Measurements from ENCODE around the gene SLC25A51. TPM values are rescaled to one million over a fixed set of nuclear protein-coding genes. Genes with fewer than 3 reads are reported as not detected.

SLC25A51 gene, protein sequence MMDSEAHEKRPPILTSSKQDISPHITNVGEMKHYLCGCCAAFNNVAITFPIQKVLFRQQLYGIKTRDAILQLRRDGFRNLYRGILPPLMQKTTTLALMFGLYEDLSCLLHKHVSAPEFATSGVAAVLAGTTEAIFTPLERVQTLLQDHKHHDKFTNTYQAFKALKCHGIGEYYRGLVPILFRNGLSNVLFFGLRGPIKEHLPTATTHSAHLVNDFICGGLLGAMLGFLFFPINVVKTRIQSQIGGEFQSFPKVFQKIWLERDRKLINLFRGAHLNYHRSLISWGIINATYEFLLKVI
- 66.1 TPM in 2 replicates for total RNA-seq

DNA sequence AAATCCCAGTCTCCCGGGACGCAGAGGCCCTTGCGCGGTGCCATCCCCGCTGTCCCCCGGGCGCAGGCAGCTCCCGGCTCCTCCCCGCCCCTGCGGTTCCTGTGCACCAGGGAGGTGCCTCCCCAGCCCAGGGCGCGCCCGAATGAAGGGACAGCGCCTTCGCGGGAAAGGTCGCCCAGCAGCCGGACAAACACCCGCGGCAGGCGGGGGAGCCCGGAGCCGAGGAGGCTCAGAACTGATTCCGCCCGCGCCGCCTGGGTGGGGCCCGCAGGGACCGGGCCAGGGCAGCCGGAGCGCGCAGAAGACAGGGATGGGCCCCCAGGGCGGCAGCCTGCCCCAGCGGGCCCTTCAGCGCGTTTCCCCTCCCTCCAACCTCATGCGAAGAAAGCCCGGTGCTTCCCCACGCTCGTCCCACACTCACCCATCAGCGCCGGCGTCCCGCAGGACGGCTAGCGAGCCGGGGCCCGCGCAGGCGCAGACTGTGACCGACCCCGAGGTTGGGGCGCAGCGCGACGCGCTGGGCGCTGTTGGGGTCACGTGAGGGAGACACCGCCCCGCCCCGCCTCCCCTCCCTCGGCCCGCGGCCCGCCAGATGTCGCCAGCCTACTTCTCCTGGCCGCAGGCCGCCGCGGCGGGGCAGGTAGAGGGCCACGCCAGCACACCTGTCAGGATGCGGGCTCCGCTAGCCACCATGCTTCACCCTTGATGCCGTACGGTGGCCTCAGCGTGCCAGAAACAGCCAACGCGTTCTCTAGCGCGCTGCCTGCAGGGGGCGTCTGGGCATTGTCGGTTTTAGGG is at the start of gene SLC25A51:
Gene SLC25A51, minus strand, starts transcription at position 481 of the 798 bp plus-strand sequence. CDS start 15,577 bp downstream, outside the sequence.
- peak; percentile 81 to 91 for DNase-seq (ENCODE audit: low read depth in 2 of 2)

DNA sequence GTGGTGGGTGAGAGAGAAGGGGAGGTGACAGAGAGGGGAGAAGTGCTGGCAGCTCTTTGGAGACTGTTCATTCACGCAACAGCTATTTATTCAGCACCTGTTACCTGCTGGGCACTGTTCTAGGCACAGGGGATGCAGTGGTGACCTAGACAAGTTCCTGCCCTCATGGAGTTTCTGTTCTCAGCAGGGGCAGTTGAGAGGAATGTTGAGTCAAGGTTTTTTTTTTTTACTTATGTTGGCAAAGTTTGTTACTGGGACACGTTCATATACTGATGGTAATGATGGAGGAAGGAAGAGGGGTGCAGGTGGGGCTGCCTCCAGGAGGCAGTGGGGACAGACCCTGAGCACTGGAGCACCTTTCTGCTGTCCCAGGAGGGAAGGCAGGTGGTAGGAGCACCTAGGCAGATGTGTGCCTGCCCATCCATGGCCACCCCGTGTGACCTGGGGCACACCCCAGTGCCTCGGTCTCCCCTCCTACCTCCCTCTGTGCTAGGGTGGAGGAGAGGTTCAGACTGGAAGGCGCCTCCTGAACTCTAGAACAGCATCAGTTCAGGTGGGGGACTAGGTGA is 49.4 kb upstream of the SLC25A51 start:
- DNase-seq (ENCODE audit: low read depth in 2 of 2) = no peak

DNA sequence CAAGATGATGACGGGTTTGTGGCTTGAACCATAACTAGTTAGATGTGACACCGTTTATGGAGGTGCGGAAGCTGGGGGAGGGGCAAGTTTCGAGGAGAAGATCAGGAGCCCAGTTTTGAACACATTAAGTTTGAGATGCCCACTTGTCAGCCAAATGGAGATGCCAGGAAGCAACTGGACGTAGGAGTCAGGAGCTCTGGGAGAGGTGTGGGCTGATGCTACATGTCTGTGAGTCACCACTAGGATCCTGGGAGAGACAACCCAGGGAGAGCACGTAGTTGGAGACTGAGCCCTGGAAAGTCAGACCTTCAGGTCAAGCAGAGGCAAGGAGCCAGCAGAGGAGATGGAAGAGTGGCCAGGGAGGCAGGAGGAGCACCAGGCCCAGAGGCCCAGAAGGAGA is 48.8 kb upstream of the SLC25A51 start:
- no peak for DNase-seq (ENCODE audit: low read depth in 2 of 2)

DNA sequence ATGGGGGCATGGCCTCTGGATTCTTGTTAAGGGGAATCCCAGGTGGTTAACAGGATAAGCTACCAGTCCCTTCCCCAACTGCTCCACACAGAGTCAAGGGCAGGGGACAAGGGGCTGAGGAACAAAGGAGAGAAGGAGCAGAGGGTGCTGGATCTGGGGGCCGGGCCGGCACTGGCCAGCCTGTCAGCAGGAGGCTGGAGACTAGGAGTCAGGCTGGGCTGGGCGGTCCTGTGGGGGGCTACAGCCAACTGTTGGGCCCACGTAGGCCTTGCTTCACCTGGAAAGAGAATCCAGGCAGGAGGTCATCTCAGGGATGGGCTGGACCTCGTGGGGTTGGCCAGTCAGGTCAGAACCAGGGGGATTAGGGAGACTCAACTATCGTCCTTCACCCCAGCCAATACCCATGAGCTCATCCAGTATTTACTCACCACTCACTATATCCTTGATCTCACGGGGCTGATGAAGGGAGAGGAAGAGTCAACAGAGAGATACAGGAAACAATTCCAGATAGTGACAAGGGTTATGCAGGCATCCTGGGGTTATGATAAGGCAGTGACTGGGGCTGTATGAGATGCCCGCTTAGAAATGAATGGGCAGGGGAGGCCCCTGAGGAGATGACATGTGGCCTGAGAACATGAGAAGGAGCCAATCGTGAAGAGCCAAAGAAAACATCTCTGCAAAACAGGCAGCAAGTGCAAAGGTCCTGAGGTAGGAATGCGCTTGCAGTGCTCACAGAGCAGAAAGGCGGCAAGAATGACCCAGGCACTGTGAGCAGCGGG is 47.9 kb upstream of the SLC25A51 start:
- no peak for DNase-seq (ENCODE audit: low read depth in 2 of 2)

DNA sequence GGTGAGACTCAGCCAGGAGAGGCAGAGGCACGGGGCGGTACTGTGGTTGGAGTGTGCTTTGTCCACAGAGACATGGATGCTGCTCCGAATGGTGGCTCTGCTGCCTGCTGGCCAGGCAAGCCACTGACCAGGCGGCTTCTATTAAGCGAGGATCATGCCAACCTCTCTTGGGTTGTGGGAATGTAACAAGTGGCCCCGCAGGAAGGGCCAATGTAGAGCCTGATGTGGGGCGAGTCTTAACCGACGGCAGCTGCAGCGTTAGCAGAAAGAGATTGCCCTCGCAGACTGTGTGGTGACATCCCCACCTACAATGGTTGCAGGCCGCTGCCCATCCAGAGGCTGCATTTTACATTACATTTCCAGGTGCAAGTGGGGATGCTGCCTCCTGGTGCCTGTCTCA is 46.6 kb upstream of the SLC25A51 start:
- no peak for DNase-seq (ENCODE audit: low read depth in 2 of 2)

DNA sequence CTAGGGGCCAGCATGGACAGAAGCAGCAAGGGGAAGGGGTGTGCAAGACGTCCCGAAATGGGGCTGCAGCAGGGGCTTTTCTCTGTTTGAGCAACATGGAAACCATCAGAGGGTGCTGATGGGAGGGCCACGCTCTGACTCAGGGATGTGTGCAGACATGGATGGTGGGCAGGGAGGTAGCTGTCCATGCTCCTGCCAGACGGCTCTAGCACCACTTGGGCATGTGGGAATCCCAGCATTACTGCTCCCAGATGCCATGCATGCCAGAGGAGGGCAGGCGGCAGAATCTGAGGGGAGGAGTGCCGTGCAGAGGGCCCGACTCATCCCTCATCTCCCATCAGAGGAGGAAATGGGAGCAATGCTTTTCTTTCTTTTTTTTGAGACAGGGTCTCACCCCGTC is 45.6 kb upstream of the SLC25A51 start:
- no peak for DNase-seq (ENCODE audit: low read depth in 2 of 2)

DNA sequence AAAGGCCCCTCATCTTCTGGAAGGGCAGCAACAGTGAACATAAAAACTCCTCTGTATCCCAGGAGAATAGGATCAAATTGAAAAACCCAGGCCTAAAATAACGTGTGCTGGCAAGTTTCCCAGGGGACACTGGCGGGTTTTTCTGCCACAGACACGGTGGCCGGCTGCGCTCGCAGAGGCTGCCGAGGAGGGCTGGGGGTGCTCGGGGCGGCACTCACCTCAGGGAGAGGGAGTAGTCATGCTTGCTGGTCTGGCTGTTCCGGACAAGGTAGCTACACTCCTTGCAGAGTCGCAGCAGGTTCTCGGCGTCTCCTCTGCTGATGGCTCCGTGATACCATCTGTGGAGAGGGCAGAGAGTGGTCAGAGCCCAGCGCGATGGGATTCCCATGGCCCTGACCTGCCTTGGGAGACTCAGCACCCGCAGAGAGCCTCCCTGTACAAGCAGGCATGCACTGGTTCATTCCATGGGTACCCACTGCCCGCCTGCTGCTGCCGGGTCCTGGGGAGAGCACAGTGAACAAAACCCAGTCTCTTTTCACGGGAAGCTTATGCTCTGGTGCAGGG is 44.6 kb upstream of the SLC25A51 start:
- no peak for DNase-seq (ENCODE audit: low read depth in 2 of 2)

DNA sequence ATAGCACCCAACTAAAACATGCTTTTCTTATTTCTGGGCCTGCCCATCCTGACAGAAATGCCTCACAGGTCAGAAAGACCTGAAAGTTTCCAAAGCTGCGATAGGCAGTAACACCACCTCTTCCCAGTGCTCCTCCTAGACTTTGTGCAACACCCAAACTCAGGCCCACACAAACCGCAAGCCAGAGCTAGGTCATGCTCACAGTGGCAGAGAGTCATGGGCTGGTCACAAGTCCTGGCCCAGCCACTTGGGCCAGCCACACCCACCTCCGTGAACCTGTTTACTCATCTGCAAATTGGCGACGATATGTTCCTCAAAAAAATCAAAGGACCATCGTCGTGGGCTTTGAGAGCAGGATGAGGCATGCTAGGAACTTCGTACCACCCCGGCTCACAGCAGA is 44.0 kb upstream of the SLC25A51 start:
- no peak for DNase-seq (ENCODE audit: low read depth in 2 of 2)

DNA sequence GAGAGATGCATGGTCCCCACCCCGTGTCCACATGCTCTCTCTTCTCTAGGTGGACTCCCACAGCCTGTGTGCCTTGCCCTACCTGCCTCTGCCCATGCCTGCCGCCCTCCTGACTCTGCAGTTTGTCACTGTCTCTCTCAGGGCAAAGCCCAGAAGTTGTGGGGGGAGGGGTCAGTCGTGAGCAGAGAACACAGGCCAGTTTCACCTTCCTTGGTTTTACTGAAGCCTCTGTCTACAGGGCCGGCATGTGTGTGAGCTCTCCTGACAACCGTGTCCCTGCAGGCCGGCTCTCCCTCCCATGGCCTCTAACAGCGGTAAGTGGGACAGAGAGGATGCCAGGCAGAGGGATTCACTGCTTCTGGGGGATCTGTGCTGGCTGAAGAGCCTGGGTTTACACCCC is 43.5 kb upstream of the SLC25A51 start:
- DNase-seq (ENCODE audit: low read depth in 2 of 2) = no peak

DNA sequence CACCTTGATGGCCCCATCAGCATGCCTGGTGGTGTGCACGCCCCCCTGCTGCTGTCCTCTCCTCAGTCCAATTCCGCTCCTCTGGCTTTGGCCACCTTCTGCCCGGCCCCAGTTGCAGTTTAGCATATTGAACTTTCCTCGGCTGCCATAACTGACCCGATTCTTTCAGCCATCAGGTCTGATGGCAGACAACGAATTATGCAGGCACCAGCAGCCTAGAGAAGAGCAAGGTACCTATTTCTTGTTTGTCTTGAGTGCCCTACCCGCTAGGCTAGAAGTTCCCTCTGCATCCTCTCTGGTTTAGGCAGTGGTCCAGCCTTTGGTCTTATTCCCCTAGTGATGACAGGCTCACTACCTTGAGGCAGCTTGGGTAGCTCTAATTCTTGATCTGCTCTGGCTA is 43.0 kb upstream of the SLC25A51 start:
- DNase-seq (ENCODE audit: low read depth in 2 of 2) = no peak

DNA sequence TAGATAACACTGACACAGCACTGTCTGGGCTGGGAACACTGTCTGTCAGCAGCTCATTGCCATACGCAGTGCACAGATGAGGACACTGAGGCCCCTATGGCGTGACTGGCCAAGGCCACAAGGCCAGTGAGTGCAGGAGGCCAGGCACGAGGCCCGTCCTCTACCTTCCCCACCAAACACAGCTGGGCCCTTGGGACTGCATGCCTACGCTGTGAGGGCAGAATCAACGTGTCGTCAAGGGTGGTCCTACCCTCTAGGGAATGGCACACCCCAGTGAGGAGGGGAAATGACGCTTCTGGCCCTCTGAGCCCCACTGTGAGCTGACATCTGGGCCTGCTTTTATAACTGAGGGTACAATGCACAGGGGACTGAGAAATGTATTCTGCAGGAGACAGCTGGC is 42.1 kb upstream of the SLC25A51 start:
- no peak for DNase-seq (ENCODE audit: low read depth in 2 of 2)

DNA sequence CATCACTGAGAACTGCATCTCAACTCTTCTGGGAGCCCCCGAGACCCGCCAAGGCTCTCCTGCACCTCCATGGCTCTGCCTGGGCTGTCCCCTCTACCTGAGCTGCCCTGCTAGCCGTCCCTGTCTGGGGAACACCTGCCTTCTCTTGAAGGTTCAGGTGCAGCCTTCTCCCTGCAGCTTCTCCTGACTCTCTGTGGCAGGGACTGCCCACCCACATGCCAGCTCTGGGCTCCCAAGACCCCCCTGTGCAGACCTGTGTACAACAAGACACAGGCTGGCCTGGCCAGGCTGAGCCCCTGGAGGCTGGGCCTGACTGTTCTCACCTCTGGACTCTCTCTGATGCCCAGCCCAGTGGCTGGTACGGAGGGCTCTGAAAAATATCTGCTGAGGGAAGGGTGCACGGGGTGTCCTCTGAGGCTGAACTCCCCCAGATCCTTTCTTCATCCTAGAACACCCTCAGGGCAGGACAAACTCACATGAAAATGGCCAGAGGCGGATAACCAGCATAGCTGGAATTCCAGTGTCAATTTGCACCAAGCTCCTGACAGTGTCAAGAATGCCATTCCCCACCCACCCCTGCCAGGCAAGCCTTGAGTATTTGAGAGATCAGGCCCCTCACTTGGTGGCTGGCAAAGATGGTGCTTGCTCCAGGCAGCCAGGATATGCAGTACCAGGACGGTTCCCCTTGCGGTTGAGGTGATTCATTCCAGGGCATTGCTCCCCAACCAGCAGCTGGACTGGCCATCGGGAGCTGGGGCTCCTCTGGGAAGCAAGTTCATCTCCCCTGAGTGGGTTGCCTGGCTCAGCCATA is 40.9 kb upstream of the SLC25A51 start:
- no peak for DNase-seq (ENCODE audit: low read depth in 2 of 2)

DNA sequence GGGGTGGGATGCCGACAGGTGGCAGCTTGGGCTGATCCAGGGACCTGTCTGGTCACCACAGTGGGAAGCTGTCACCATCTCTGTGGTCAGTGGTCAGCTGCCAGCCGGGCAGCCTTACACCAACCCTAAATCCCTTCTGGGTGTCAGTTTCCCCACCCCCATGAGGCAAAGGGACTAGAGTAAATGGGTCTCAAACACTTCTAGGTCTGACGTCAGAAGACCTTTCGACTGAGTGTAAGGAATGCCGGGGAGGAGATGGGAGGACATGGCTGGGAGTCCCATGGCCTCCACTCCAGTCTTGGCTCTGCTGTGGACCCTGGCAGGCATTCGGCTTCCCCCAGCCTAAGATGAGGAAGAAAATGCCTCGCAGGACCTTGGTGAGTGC is 40.3 kb upstream of the SLC25A51 start:
- DNase-seq (ENCODE audit: low read depth in 2 of 2) = no peak

DNA sequence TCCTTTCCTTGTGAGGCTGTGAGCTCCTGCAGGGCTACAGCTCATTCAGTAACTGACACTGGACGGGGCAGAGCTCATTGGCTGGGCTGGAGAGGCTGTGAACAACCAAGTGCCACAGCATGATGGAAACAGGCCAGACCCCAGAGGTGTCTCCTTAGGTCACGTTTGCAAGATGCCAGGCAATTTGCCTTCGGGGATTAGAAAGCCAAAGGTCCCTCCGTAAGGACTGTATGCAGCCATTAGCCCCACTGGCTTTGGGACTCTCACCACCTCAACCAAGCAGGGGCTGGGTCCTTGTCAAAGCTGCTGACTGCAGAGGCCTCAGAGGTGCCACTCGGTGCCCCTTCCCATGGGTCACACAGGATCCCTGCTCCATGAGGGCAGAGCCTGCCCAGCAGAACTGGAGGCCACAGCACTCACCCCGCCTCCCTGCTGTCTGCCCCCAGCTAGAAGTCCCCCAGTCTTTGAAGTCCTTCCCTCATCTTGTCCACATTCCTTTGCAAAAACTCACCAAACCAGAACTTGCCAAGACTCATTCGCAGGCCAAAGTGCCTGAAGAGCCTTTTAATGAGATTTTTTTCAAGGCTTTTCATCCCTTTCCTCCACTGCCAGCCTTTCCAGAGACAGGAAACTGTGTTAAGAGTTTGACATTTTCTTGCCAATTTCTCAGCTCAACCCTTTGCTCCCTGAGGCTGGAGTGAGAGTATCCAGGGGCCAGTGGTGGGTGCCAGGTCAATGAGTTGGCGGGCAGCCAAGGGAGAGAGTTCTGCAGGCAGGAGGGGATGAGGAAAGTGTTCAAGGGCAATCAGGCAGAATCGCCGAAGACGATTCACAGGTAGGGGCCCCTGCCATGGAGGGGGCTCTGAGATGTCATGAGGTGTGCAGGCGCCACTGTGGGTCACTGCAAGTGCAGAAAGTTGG is 39.7 kb upstream of the SLC25A51 start:
- peak in 1 of 2 donors; percentile 28 for DNase-seq (ENCODE audit: low read depth in 2 of 2)

DNA sequence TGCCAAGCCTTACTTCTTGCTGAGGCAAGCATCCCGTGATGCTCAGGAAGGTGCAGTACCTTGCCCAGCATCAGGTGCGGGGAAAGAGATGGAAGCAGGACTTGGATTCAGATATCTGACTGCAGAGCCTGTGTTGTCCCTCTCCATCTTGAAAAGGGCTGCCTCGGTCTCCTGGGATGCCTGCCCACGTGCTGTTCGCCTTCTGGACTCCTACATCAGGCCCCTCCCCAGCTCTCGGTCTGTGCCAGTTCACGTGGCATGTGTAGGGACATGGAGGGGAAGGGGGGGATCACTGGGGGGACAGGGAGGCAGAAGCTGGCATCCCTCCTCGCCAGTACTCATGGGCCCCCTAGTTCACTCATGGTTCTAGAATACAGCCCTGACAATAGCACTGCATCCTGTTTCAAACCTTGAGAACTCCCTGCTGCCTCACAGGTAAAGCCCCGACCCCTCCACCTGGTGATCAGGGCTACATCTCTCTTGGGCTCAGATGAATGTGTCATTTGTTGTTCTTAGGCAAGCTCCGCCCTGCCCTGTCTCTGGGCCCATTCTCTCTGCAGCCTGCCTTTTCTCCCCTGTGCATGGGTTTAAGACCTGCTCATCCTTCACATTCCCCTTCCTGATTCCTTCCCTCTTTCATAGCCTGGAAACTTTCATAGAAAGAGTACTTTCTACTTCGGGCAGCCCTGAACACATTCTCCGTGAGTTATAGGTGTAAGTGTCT is 38.9 kb upstream of the SLC25A51 start:
- no peak for DNase-seq (ENCODE audit: low read depth in 2 of 2)

DNA sequence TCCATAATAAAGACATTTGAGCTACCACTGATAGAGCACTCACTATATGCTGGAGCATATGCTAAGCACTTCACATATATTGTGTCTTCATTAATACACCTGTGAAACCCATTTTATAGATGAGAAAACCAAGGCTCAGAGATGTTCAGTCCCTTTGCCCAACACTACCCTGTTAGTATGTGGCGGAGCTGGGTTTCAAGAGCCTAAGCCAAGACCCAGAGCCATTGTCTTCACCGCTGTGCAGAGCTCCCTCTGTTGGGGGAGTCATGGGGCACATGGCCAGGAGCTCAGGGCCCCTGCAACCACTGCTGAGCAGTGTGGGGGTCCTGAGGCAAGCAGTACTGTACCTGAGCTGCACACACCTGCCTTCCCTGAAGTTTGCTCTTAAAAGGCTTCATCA is 37.3 kb upstream of the SLC25A51 start:
- DNase-seq (ENCODE audit: low read depth in 2 of 2) = no peak

DNA sequence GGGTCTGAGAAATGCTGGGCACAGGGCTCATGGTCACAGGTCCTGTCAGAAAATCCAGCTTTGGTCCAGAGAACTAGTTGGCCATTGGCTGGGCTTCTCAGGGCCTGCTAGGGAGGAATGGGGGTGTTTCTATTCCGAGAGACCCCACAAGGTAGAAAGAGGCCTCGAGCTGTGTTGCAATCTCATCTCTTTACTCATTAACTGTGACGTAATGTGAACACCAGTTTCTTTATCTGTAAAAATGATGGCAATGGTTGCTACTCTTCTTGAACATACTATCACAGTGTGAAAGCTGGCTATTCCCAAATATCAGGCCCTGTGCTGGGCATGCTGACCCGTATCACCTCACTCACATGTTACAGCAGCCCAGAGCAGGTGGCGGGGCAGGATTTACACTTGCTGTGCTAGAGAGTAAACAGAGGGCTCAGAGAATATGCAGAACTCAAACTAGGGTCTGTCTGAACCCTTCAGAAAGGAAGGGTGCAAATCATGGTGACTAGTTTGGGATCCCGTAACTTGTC is 35.7 kb upstream of the SLC25A51 start:
- DNase-seq (ENCODE audit: low read depth in 2 of 2) = no peak

DNA sequence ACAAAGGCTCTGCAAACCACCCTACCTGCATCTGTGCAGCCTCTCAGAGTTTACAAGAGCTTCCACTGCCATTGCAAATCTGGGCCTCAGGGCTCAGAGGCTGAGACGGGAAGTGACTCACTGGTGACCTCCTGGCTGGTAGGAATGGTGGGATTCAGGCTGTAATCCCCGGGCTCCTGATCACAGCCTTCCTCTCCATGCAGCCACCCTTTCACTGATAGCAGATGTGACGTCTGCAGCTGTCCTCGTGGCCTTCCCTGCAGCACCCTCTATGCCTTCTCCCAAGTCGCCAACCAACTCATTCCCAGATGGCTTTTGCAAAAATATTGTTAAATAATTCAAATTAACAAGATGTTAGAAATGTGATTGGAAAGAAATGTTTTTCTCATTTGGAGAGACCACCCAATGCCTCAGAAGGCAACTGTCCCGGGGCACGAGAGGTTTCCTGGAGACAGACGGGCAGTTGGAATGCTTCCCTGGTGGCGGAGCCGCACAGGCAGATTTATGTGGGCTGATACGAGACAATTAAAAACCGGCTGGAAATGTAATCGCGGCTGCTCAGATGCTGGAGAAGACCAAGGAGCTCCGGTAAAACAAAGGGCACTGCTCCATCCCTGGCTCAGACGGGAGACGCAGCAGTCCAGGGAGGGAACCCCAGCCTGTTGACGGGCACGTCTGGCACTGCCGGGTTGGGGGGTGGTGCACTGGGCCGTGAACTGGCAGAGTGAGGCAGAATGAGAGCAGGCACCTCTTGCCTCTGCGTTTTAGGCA is 34.4 kb upstream of the SLC25A51 start:
- DNase-seq (ENCODE audit: low read depth in 2 of 2) = peak; percentile 46 to 90

All from dermis microvascular lymphatic vessel endothelial cell (primary cell).